ENCODE results near the gene LRCOL1. TPM values are rescaled to one million over a fixed set of nuclear protein-coding genes. Genes with fewer than 3 reads are reported as not detected.

LRCOL1 gene
- total RNA-seq, 1 experiment from 2014 or later, result not detected

DNA sequence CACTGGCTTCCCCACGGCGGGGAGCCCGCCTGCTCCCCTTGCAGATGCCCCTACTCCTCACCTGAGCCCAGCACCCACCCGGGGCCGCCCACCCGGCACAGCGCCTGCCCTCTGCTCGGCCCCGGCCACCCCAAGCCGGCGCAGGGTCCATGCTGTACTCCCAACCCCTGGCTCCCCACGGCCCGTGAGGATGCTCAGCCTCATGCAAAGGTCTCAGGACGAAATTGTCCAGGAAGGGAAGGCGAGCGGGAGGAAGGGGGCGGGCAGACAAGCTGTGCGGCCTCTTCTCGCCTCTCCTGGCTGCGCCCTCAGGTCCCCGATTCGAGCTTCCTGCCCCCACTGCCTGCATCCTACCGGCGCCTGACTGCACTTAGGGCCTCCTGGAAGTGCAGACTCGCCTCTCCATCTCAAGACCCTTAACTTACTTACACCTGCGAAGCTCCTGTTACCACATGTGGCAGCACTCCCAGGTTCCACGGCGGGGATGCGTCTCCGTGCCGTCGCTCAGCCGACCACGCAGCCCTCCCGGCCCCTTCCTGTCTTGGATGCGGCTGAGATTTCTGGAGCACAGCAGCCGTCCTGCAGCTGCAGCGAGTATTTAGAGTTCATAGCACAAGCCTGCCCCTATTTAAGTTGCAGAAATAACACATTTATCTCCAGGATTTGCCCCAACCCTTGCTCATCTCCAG lies 18.0 kb downstream of the LRCOL1 start:
- no TSS peak for BruUV-seq (replicated peaks)
- TF ChIP-seq POLR2AphosphoS5 (IDR thresholded peaks at IDR 0.05; ENCODE audit: low read depth, low read length) (no peak), TCF7L2 (IDR thresholded peaks at IDR 0.05; ENCODE audit: low read depth, low read length) (no peak), SIN3A (IDR thresholded peaks at IDR 0.05; ENCODE audit: borderline replicate concordance, insufficient read depth, low read depth, low read length) (no peak)
- TF ChIP-seq, protein P1, sequence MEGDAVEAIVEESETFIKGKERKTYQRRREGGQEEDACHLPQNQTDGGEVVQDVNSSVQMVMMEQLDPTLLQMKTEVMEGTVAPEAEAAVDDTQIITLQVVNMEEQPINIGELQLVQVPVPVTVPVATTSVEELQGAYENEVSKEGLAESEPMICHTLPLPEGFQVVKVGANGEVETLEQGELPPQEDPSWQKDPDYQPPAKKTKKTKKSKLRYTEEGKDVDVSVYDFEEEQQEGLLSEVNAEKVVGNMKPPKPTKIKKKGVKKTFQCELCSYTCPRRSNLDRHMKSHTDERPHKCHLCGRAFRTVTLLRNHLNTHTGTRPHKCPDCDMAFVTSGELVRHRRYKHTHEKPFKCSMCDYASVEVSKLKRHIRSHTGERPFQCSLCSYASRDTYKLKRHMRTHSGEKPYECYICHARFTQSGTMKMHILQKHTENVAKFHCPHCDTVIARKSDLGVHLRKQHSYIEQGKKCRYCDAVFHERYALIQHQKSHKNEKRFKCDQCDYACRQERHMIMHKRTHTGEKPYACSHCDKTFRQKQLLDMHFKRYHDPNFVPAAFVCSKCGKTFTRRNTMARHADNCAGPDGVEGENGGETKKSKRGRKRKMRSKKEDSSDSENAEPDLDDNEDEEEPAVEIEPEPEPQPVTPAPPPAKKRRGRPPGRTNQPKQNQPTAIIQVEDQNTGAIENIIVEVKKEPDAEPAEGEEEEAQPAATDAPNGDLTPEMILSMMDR (IDR thresholded peaks at IDR 0.05), result no peak
- TF ChIP-seq, protein P2, sequence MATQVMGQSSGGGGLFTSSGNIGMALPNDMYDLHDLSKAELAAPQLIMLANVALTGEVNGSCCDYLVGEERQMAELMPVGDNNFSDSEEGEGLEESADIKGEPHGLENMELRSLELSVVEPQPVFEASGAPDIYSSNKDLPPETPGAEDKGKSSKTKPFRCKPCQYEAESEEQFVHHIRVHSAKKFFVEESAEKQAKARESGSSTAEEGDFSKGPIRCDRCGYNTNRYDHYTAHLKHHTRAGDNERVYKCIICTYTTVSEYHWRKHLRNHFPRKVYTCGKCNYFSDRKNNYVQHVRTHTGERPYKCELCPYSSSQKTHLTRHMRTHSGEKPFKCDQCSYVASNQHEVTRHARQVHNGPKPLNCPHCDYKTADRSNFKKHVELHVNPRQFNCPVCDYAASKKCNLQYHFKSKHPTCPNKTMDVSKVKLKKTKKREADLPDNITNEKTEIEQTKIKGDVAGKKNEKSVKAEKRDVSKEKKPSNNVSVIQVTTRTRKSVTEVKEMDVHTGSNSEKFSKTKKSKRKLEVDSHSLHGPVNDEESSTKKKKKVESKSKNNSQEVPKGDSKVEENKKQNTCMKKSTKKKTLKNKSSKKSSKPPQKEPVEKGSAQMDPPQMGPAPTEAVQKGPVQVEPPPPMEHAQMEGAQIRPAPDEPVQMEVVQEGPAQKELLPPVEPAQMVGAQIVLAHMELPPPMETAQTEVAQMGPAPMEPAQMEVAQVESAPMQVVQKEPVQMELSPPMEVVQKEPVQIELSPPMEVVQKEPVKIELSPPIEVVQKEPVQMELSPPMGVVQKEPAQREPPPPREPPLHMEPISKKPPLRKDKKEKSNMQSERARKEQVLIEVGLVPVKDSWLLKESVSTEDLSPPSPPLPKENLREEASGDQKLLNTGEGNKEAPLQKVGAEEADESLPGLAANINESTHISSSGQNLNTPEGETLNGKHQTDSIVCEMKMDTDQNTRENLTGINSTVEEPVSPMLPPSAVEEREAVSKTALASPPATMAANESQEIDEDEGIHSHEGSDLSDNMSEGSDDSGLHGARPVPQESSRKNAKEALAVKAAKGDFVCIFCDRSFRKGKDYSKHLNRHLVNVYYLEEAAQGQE (IDR thresholded peaks at IDR 0.05; ENCODE audit: insufficient read depth in 1 of 2, low read depth in 2 of 2, low read length in 1 of 2), result no peak
- H3K27ac ChIP-seq (ENCODE audit: low read length), result no peak overlapping the region
- DNase-seq (ENCODE audit: low read depth, low spot score), result no peak
- intact Hi-C loops (cut with micrococcal nuclease; ENCODE audit: unreplicated experiment), result no loop called here
- H3K36me3 ChIP-seq (ENCODE audit: control insufficient read depth, insufficient read depth, low read length), result no peaks in the 10 kb centered on the region
- in situ Hi-C loops (cut with HindIII; ENCODE audit: low pct_unique_long_range_greater_than_20kb, low sequenced_read_pairs), result no loop called here
- POLR2A ChIA-PET, result no interaction called here
- H3K4me3 ChIP-seq (ENCODE audit: low read depth in 2 of 2, low read length in 2 of 2), result no peak overlapping the region
- no peaks in the 10 kb centered on the region for H3K9me3 ChIP-seq (ENCODE audit: control insufficient read depth, insufficient read depth, low read depth, low read length)
- ATAC-seq, result no peak
- H3K4me1 ChIP-seq (ENCODE audit: control insufficient read depth, insufficient read depth, low read length), result peaks cover 7% of the 10 kb centered on the region
- no peaks in the 10 kb centered on the region for H3K27me3 ChIP-seq (ENCODE audit: control insufficient read depth, insufficient read depth, low read length)
- CTCF ChIA-PET, result no interaction called here

DNA sequence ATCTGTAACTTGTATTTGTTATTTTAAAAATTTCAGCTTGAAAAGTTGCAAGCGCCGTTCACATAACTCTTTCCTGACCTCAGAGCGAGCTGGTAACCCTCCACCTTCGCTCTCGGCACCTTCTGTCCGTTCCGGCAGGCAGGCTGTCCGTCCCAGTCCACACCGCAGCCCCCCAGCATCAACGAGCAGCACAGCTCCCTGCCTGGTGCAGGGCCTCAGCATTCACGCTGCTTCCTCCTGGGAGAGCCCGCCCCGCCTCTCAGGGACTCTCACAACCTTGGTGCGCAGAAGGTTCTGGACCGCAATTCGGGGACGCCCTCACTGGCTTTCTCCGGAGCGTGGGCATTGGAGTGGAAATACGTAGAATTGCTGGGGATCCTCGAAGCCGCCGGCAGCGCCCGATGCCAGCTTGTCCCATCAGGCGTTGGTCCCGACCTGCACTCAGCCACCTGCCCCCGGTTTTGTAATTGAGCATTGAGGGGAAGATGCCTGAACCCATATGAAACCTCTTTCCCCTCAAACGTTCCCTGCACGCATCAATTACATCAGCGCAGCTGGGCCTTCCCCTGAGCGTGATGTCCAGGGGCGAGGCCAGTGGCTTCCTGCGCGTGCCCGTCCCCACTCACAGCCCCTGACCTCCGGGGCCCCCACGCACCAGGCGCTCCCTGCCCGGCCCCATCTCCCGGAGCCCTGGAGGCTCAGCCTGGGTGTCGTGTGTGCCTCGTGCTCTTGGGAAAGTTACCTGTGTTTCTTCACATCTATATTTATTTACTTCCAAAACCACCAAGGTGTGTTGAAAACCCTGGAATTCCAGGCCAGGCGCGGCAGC lies 19.1 kb downstream of the LRCOL1 start:
- peaks cover 7% of the 10 kb centered on the region for H3K4me1 ChIP-seq (ENCODE audit: control insufficient read depth, insufficient read depth, low read length)
- H3K9me3 ChIP-seq (ENCODE audit: control insufficient read depth, insufficient read depth, low read depth, low read length), result no peaks in the 10 kb centered on the region
- TF ChIP-seq, protein P1 (IDR thresholded peaks at IDR 0.05), result no peak
- TF ChIP-seq SIN3A (IDR thresholded peaks at IDR 0.05; ENCODE audit: borderline replicate concordance, insufficient read depth, low read depth, low read length) (no peak), TCF7L2 (IDR thresholded peaks at IDR 0.05; ENCODE audit: low read depth, low read length) (no peak), POLR2AphosphoS5 (IDR thresholded peaks at IDR 0.05; ENCODE audit: low read depth, low read length) (no peak)
- TF ChIP-seq, protein P2 (IDR thresholded peaks at IDR 0.05; ENCODE audit: insufficient read depth in 1 of 2, low read depth in 2 of 2, low read length in 1 of 2), result no peak
- H3K27me3 ChIP-seq (ENCODE audit: control insufficient read depth, insufficient read depth, low read length), result no peaks in the 10 kb centered on the region
- H3K4me3 ChIP-seq (ENCODE audit: low read depth in 2 of 2, low read length in 2 of 2), result no peak overlapping the region
- ATAC-seq (no peak), DNase-seq (ENCODE audit: low read depth, low spot score) (no peak)
- in situ Hi-C loops (cut with HindIII; ENCODE audit: low pct_unique_long_range_greater_than_20kb, low sequenced_read_pairs), result no loop called here
- H3K36me3 ChIP-seq (ENCODE audit: control insufficient read depth, insufficient read depth, low read length), result no peaks in the 10 kb centered on the region
- ChIA-PET CTCF (no interaction called here), POLR2A (no interaction called here)
- H3K27ac ChIP-seq (ENCODE audit: low read length), result no peak overlapping the region
- no TSS peak for BruUV-seq (replicated peaks)
- intact Hi-C loops (cut with micrococcal nuclease; ENCODE audit: unreplicated experiment), result no loop called here

Measured in Panc1 (cell line).